Caco-2 (cell line): ENCODE results near the gene COX7A2. TPM values are rescaled to one million over a fixed set of nuclear protein-coding genes. Genes with fewer than 3 reads are reported as not detected.

Experiments
- Bru-seq: library from RNA; stranded (reverse); fragments of 400-500 nt; gene quantifications from one replicate; lab custom pipeline; 2021; lab: Mats Ljungman, UMichigan
- BruChase-seq, 2 experiments: library from RNA; stranded (reverse); fragments of 400-500 nt; gene quantifications; one replicate each; lab custom pipeline; 2021; lab: Mats Ljungman, UMichigan
- BruUV-seq: library from RNA; stranded (reverse); fragments of 400-500 nt; replicated peaks from 2 replicates; lab custom pipeline; 2021; lab: Mats Ljungman, UMichigan
- CTCF ChIA-PET: fragments of 300-600 bp; sonication (Branson Sonifier 250); formaldehyde crosslinking; loops from one replicate; lab custom pipeline; 2022; ENCODE audit warnings: antibody characterized with exemption; lab: Charles Lee
- POLR2A ChIA-PET: fragments of 300-600 bp; sonication (Branson Sonifier 250); formaldehyde crosslinking; loops from one replicate; lab custom pipeline; 2022; ENCODE audit warnings: antibody characterized with exemption; lab: Charles Lee
- DNase-seq, 2 experiments: peaks; one replicate each; pipeline versions ENCODE4 v3.0.0 to v3.0.0-alpha.2; 2020 to 2022
- H3K27me3 ChIP-seq: replicated peaks from 2 replicates; pipeline ENCODE4 v1.6.0; 2011; ENCODE audit warnings: low read length; ENCODE audit not compliant: control insufficient read depth, insufficient read depth
- H3K36me3 ChIP-seq: 2 replicates; pipeline ENCODE4 v1.5.1; 2011; ENCODE audit warnings: low read length; ENCODE audit not compliant: control insufficient read depth, insufficient read depth
- H3K4me1 ChIP-seq: fragments of 250-450 bp; sonication (Bioruptor Pico); 2 replicates; pipeline ENCODE4 v1.5.1; 2020; ENCODE audit warnings: mild to moderate bottlenecking
- H3K4me3 ChIP-seq: 2 replicates; pipeline ENCODE4 v1.5.1; 2011; ENCODE audit warnings: low read depth, mild to moderate bottlenecking, control low read depth, low read length
- H3K9me3 ChIP-seq: fragments of 250-450 bp; sonication (Bioruptor Pico); 2 replicates; pipeline ENCODE4 v1.5.1; 2020; ENCODE audit warnings: mild to moderate bottlenecking, moderate library complexity
- H3K27ac Mint-ChIP-seq: one replicate; pipeline ENCODE4 v1.8.0; 2022; ENCODE audit warnings: mixed read lengths; ENCODE audit not compliant: unreplicated experiment
- H3K27me3 Mint-ChIP-seq: one replicate; pipeline ENCODE4 v1.8.0; 2022; ENCODE audit warnings: mixed read lengths; ENCODE audit not compliant: insufficient read depth, unreplicated experiment
- H3K36me3 Mint-ChIP-seq: one replicate; pipeline ENCODE4 v1.8.0; 2022; ENCODE audit warnings: mild to moderate bottlenecking, mixed read lengths; ENCODE audit not compliant: insufficient read depth, unreplicated experiment
- H3K4me1 Mint-ChIP-seq: one replicate; pipeline ENCODE4 v1.8.0; 2022; ENCODE audit warnings: low read depth, mixed read lengths; ENCODE audit not compliant: unreplicated experiment
- H3K4me3 Mint-ChIP-seq: one replicate; pipeline ENCODE4 v1.8.0; 2022; ENCODE audit warnings: mild to moderate bottlenecking, moderate library complexity, mixed read lengths; ENCODE audit not compliant: unreplicated experiment
- H3K9me3 Mint-ChIP-seq: one replicate; pipeline ENCODE4 v1.8.0; 2022; ENCODE audit warnings: mixed read lengths; ENCODE audit not compliant: unreplicated experiment
- intact Hi-C: fragments of 100-400 bp; cut with micrococcal nuclease; formaldehyde crosslinking; loops from one replicate; pipeline ENCODE4 v1.10.0; 2022; ENCODE audit not compliant: unreplicated experiment
- long read RNA-seq: library from polyadenylated mRNA; stranded (forward); transcript quantifications from one replicate; pipeline ENCODE4 v2.0.0, GENCODE V29; 2022
- total RNA-seq: library from RNA; stranded (reverse); gene quantifications from 2 replicates; pipeline ENCODE4 v1.2.3, GENCODE V29; 2022
- TF ChIP-seq, protein P1 (sequence below), 2 experiments: fragments of 200-600 bp in 1 of 2; IDR thresholded peaks; 1 replicate in 1 of 2; 2 replicates in 1 of 2; pipeline versions ENCODE4 v1.5.1 to v1.8.0; 2011 to 2022; ENCODE audit warnings: antibody characterized with exemption in 1 of 2, control low read depth in 1 of 2, inconsistent platforms in 1 of 2, low read depth in 1 of 2, low read length in 1 of 2, mild to moderate bottlenecking in 1 of 2, moderate library complexity in 1 of 2; ENCODE audit not compliant: insufficient read depth in 1 of 2, severe bottlenecking in 1 of 2, unreplicated experiment in 1 of 2

COX7A2 gene, protein sequence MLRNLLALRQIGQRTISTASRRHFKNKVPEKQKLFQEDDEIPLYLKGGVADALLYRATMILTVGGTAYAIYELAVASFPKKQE
- total RNA-seq, result 381 and 385 TPM in 2 replicates
- percentile 92 among the genes with signal in this experiment for Bru-seq, nascent RNA
- BruChase-seq, experiment 1, labeled RNA remaining after a 2-hour chase, result percentile 91 among the genes with signal in this experiment
- BruChase-seq, experiment 2, labeled RNA remaining after a 6-hour chase, result percentile 93 among the genes with signal in this experiment
- long read RNA-seq, transcript COX7A2-202 (4 exons, 773 nt), result major isoform, 257 of 280 reads
- long read RNA-seq, transcript COX7A2-206 (3 exons, 325 nt), result minor isoform, 6 of 280 reads
- long read RNA-seq, partial matches to known transcripts, result 3 of 280 reads
- long read RNA-seq, other reads (novel, unspliced or antisense), result 11 of 280 reads

GRCh38 chr6:75243333-75244062 lies at the start of gene COX7A2:
Gene COX7A2 (minus strand): TSS chr6:75243801. CDS start chr6:75243734, 67 bp downstream.
- no peaks in the 10 kb centered on the region for H3K27me3 Mint-ChIP-seq
- TF ChIP-seq, protein P1, sequence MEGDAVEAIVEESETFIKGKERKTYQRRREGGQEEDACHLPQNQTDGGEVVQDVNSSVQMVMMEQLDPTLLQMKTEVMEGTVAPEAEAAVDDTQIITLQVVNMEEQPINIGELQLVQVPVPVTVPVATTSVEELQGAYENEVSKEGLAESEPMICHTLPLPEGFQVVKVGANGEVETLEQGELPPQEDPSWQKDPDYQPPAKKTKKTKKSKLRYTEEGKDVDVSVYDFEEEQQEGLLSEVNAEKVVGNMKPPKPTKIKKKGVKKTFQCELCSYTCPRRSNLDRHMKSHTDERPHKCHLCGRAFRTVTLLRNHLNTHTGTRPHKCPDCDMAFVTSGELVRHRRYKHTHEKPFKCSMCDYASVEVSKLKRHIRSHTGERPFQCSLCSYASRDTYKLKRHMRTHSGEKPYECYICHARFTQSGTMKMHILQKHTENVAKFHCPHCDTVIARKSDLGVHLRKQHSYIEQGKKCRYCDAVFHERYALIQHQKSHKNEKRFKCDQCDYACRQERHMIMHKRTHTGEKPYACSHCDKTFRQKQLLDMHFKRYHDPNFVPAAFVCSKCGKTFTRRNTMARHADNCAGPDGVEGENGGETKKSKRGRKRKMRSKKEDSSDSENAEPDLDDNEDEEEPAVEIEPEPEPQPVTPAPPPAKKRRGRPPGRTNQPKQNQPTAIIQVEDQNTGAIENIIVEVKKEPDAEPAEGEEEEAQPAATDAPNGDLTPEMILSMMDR (IDR thresholded peaks at IDR 0.05; ENCODE audit: insufficient read depth in 1 of 2, low read depth in 1 of 2, low read length in 1 of 2, severe bottlenecking in 1 of 2, unreplicated experiment in 1 of 2), result no peak
- H3K36me3 Mint-ChIP-seq, result peaks cover 38% of the 10 kb centered on the region
- peak within 1 kb of the TSS; percentile 100 for H3K27ac Mint-ChIP-seq
- H3K9me3 ChIP-seq, result no peaks in the 10 kb centered on the region
- TSS peak; percentile 67 for BruUV-seq
- H3K4me3 ChIP-seq, result peak within 1 kb of the TSS; percentile 54
- H3K27me3 ChIP-seq, result no peaks in the 10 kb centered on the region
- ChIA-PET POLR2A (interaction anchor here (0.5 to 1.0 kb wide), 5 partner anchors 17 to 1589 kb away, joined by 4 to 6 read pairs (median 4); partner anchors contain the start of genes SENP6, SLC17A5 and TMEM30A), CTCF (interaction anchor here (1.2 to 1.4 kb wide), 2 partner anchors 281 to 359 kb away, joined by 3 to 4 read pairs; no protein-coding TSS in a partner anchor)
- H3K9me3 Mint-ChIP-seq, result no peaks in the 10 kb centered on the region
- intact Hi-C loops, result loop anchor here (1.0 kb wide), 1 partner anchor 42 kb away; no protein-coding TSS in a partner anchor
- no peaks in the 10 kb centered on the region for H3K4me1 Mint-ChIP-seq
- H3K4me1 ChIP-seq, result peaks cover 3% of the 10 kb centered on the region; the same call in 1 of the 2 replicates
- DNase-seq, result peak; percentile 89 to 92
- 0 out of 2 replicates have a peak, but pooled peaks cover 1% of the 10 kb centered on the region for H3K36me3 ChIP-seq
- peak within 1 kb of the TSS; percentile 99 for H3K4me3 Mint-ChIP-seq

GRCh38 chr6:75292555-75292954 lies 49.0 kb upstream of the COX7A2 start:
- ChIA-PET CTCF (no interaction called here), POLR2A (no interaction called here)
- no peak for DNase-seq
- Histone ChIP-seq H3K4me3 (no peak overlapping the region), H3K27me3 (no peaks in the 10 kb centered on the region), H3K9me3 (no peaks in the 10 kb centered on the region), H3K36me3 (no peaks in the 10 kb centered on the region), H3K4me1 (no peaks in the 10 kb centered on the region; the same call in 1 of the 2 replicates)
- Mint-ChIP-seq H3K36me3 (no peaks in the 10 kb centered on the region), H3K9me3 (no peaks in the 10 kb centered on the region), H3K4me3 (no peak overlapping the region), H3K27me3 (peaks cover 3% of the 10 kb centered on the region), H3K4me1 (no peaks in the 10 kb centered on the region), H3K27ac (no peak overlapping the region)
- TF ChIP-seq, protein P1 (IDR thresholded peaks at IDR 0.05; ENCODE audit: insufficient read depth in 1 of 2, low read depth in 1 of 2, low read length in 1 of 2, severe bottlenecking in 1 of 2, unreplicated experiment in 1 of 2), result no peak
- intact Hi-C loops, result no loop called here
- no TSS peak for BruUV-seq

- Histone ChIP-seq H3K9me3 (no peaks in the 10 kb centered on the region), H3K4me1 (no peaks in the 10 kb centered on the region; the same call in 1 of the 2 replicates), H3K27me3 (no peaks in the 10 kb centered on the region), H3K36me3 (no peaks in the 10 kb centered on the region), H3K4me3 (no peak overlapping the region)
- Mint-ChIP-seq H3K27me3 (peaks cover 3% of the 10 kb centered on the region), H3K4me1 (no peaks in the 10 kb centered on the region), H3K36me3 (no peaks in the 10 kb centered on the region), H3K9me3 (no peaks in the 10 kb centered on the region), H3K27ac (no peak overlapping the region), H3K4me3 (no peak overlapping the region)
- DNase-seq, result no peak
- TF ChIP-seq, protein P1 (IDR thresholded peaks at IDR 0.05; ENCODE audit: insufficient read depth in 1 of 2, low read depth in 1 of 2, low read length in 1 of 2, severe bottlenecking in 1 of 2, unreplicated experiment in 1 of 2), result no peak
- intact Hi-C loops, result no loop called here
- POLR2A ChIA-PET, result no interaction called here
- CTCF ChIA-PET, result no interaction called here
- no TSS peak for BruUV-seq
Measured at GRCh38 chr6:75291744-75292143, 48.1 kb upstream of the COX7A2 start.
